GM21423 (cell line): ENCODE data around the gene KYNU.

Experiments
- ATAC-seq: cut with Tn5 transposase; IDR thresholded peaks from one replicate; pipeline ENCODE4 v1.9.1; 2021; ENCODE audit warnings: mild to moderate bottlenecking, moderate library complexity; ENCODE audit not compliant: unreplicated experiment

Gene KYNU

GRCh38 chr2:142954493-142954892 lies 77.0 kb downstream of the KYNU start:
- no peak for ATAC-seq

GRCh38 chr2:142957144-142957543 lies 79.7 kb downstream of the KYNU start:
- ATAC-seq: no peak

GRCh38 chr2:142961202-142961601 lies 83.7 kb downstream of the KYNU start:
- no peak for ATAC-seq

GRCh38 chr2:142965443-142965842 lies 88.0 kb downstream of the KYNU start:
- ATAC-seq: no peak

GRCh38 chr2:142966284-142966683 lies 88.8 kb downstream of the KYNU start:
- ATAC-seq: no peak

- no peak for ATAC-seq
These were observed 89.6 kb downstream of the KYNU start for GRCh38 chr2:142967060-142967459.

GRCh38 chr2:142973160-142973821 lies 95.8 kb downstream of the KYNU start:
- no peak for ATAC-seq

GRCh38 chr2:142973822-142974207 lies 96.4 kb downstream of the KYNU start:
- no peak for ATAC-seq

GRCh38 chr2:142974288-142975024 lies 97.0 kb downstream of the KYNU start:
- peak; percentile 61 for ATAC-seq

GRCh38 chr2:142975239-142975638 lies 97.8 kb downstream of the KYNU start:
- ATAC-seq: no peak

- no peak for ATAC-seq
These were observed 103.0 kb downstream of the KYNU start for GRCh38 chr2:142980246-142981068.

GRCh38 chr2:142981069-142981378 lies 103.6 kb downstream of the KYNU start:
- ATAC-seq: no peak

GRCh38 chr2:142981756-142982155 lies 104.3 kb downstream of the KYNU start:
- ATAC-seq: no peak

GRCh38 chr2:142983174-142983573 lies 105.7 kb downstream of the KYNU start:
- peak; percentile 86 for ATAC-seq

GRCh38 chr2:142984657-142985056 lies 107.2 kb downstream of the KYNU start:
- ATAC-seq: no peak

- no peak for ATAC-seq
These were observed 109.6 kb downstream of the KYNU start for GRCh38 chr2:142987044-142987443.

- peak; percentile 75 for ATAC-seq
These were observed 112.1 kb downstream of the KYNU start for GRCh38 chr2:142989273-142990204.

- ATAC-seq: no peak
These were observed 113.8 kb downstream of the KYNU start for GRCh38 chr2:142991295-142991694.

- no peak for ATAC-seq
These were observed 115.4 kb downstream of the KYNU start for GRCh38 chr2:142992840-142993239.

- no peak for ATAC-seq
These were observed 116.3 kb downstream of the KYNU start for GRCh38 chr2:142993771-142994170.

- no peak for ATAC-seq
These were observed 117.2 kb downstream of the KYNU start for GRCh38 chr2:142994665-142995064.
